EL (cell line): ENCODE measurements around the gene C16orf86.
A peak's percentile ranks its signal among the peaks of the same experiment; 100 is the strongest.
"Not testable (repeated sequence)": the region's sequence is repeated elsewhere in the genome, so short reads cannot be mapped to it uniquely, and the experiment has no call there.

ENCODE experiments used
- DNase-seq: peaks from one replicate; pipeline ENCODE4 v3.0.0-alpha.2; 2016

Gene C16orf86

GRCh38 chr16:67668495-67669157, 2.0 kb downstream of the C16orf86 start:
- DNase-seq = no peak

DNA sequence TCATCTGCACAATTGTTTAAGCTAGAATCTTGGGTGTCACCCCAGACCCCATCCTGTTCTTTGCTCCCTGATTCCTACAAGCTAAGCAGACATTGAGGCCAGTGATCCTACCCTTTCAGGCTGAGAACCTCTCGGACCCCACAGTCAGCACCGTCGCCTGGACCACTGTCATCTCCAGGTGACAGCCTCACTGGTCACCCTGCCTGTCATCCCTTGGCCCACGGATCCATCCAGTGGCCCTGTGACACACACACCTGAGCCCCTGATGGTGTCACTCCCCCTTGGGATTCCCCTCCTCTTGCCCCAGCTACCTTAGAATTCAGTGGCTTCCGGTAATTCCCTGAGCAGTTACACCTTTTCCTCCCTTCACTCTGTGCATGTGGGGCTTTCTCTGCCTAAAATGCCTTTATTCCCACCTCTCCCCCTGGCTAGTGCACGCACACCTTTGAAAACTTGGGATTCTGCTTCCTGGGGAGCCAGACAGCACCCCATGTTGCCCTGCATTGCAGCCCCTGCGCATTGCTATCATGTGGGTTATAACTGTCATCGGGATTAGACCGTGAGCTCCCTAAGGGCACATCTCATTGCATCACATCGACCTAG, 3.0 kb downstream of the C16orf86 start:
- DNase-seq = no peak

DNA sequence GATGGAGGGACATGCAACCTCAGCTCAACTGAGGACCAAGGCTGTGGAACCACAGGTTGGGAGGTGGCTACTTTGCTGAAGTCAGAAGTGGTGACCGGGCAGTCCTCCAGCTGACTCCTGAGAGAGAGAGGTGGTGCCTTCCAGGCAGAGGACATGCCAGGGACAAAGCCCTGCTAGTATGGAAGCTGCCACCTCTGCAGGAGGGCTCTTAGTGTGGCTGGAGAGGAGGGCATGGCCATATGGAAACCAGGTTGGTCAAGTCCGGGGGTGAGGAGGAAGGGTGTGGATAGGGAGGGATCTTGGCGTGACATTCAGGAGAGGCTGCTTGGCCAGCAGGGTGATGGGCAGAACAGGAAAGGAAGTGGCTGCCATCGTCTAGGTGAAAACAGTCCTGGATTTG, 5.7 kb downstream of the C16orf86 start:
- no peak for DNase-seq

DNA sequence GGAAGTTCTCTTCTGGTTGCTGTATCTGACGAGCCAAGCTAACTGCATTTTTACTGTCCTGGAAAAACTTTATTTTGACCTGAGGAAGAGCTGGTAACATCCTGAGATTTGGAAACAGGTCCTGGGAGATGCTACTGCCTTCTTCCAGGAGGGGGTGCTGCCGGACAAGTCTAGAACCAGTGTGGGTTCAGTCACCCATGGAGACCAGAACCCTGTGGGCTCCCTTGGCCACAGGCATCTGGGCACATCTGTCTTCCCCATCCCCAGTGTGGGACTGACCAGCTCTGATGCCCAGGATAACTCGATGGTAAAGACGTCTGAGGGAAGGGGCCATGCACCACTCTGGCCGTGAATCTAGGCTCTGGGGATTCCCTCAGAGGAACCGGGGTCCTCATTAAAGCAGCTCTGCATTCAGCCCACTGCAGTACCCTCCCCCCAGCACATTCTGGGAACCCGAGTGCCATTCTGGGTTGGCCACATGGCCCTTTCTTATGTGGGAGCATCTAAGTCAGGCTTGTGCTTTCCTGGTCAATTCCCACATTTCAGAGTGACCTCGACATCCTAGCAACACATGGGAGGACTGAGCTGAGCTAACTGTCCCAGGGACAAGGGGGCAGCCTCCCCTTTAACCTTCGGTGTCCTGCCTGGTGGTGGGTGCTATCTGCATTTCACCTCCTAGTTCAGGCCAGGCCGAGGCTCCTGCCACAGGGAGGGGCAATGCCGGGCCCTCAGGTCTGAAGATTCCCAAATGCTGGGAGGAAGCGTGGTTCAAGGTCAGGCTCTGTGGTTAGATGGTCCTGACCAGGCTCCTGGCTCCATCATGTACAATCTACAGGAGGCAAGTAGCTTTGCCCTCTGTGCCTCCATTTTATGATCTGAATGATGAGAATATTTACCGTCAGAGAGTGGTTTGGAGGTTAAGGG, 6.4 kb downstream of the C16orf86 start:
- DNase-seq = peak; percentile 72

- DNase-seq = no peak
These were observed 7.3 kb downstream of the C16orf86 start for GRCh38 chr16:67673712-67674580.

DNA sequence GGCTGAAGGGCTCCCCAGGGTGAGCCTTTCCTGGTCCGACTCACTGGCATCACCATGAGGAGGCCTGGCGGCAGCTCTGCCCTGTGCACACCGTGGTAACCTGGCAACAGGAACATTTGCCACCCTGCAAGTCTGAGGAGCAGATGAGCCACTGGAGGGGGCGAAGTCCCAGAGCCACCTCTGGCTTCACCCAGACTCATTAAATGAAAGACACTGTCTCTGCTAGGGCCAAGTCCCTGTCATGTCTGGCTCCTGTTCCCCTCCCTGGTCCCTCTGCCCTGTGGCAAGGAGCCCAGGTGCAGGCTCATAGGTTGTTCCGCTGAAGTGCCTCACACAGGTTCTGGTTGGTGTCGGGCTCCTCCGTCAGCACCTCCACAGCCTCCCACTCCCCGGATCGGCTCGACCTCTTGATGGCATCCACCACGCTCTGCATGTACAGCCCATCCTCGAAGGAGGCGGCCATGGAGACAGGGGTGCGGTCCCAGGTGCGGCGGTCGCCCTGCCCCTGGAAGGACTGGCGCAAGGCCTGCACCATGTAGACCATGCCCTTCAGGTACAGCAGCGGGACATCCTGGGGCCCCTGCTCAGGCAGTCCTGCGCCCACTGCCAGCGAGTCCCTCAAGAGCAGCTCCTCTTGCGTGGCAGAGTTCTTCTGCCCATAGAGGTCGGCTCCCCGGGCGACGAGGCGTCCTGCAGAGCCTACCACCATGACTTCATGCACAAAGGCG, 8.4 kb downstream of the C16orf86 start:
- DNase-seq = no peak

DNA sequence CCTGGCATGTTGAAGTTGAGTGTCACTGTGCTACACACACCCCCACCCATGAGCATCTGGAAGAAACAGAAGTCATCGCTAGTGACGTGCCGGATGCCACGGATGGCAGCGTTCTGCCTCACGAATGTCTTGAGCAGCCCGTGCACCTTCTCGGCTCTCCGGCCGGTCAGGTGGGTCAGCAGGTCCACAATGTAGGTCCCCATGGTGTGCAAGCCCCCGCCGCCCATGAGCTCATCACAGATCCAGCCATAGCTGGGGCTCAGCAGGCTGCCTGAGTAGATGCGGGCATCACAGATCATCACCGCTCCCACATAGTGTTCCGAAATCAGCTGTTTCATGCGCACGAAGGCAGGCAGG, 8.9 kb downstream of the C16orf86 start:
- no peak for DNase-seq

DNA sequence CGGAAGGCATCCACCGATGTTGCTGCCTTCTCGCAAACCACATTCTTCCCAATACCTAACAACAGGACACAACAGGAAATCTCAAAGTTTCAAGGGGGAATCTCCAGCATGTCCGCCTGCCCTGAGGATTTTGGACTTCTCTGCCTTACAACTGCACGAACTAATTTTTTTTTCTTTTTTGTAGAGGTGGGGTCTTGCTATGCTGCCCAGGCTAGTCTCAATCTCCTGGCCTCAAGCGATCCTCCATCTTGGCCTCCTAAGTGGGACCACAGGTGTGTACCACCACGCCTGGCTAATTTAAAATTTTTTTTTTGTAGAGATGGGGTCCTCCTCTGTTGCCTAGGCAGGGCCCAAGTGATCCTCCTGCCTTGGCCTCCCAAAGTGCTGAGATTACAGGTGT, 9.4 kb downstream of the C16orf86 start:
- no peak for DNase-seq

- no peak for DNase-seq
These were observed 9.9 kb downstream of the C16orf86 start for GRCh38 chr16:67676516-67676915.

- DNase-seq = no peak
These were observed 10.3 kb downstream of the C16orf86 start for GRCh38 chr16:67676939-67677338.

DNA sequence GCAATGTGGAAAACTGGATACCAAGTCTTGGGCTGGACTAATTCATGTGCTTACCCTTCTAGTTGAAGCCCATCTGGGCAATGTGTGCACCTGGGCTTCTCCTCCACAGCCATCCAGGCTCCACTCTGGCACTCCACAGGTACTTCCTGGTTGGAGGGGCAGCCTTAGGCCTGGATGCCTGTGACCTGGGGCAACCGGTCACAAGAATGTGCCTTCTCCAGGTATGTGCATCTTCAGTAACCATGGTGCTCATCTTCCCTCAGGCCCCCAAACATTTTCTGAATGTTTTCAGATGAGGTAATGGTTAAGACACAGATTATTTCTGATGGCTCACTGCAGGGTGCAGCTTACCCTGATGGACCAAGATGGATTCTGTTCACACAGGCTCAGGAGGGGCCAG, 11.1 kb downstream of the C16orf86 start:
- DNase-seq = no peak

DNA sequence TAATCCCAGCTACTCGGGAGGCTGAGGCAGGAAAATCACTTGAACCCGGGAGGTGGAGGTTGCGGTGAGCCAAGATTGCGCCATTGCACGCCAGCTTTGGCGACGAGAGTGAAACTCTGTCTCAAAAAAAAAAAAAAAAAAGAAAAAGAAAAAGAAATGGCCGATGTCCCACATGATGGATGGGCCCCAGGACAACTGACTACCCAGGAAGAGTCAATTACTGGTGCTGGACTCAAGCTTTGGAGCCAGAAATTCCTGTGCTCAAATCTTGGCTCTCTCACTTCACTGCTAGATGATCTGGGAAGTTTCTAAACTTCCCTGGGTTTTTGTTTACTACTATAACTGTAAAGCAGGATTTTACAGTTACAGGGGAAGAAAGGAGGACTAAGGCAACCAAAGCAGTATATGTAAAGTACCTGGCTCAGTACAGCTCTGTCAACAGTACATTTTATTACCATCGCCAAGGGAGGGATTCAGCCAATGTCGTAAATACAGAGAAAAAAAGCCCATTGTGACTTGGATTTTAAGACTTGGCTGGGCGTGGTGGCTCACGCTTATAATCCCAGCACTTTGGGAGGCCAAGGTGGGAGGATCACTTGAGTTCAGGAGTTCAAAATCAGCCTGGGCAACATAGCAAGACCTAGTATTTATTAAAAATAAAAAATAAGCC, 11.9 kb downstream of the C16orf86 start:
- DNase-seq = no peak

- no peak for DNase-seq
These were observed 13.6 kb downstream of the C16orf86 start for GRCh38 chr16:67679935-67680897.

DNA sequence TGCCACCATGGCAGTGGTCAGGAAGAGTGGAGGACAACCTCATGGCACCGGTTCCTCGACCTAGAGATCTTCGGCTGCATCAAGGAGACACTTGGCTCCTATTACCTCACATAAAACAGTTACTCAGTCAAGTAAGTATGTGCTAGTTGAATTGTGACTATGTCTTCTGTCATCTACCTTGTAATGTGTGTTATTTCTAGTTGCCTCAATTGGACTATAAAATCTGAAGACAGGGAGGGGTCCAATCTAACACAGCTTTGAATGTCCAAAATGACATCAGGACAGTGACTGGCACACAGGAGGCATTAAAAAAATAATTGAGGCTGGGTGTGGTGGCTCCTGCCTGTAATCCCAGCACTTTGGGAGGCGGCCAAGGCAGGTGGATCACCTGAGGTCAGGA, 17.2 kb downstream of the C16orf86 start:
- no peak for DNase-seq

GRCh38 chr16:67685388-67686112, 18.9 kb downstream of the C16orf86 start:
- no peak for DNase-seq

DNA sequence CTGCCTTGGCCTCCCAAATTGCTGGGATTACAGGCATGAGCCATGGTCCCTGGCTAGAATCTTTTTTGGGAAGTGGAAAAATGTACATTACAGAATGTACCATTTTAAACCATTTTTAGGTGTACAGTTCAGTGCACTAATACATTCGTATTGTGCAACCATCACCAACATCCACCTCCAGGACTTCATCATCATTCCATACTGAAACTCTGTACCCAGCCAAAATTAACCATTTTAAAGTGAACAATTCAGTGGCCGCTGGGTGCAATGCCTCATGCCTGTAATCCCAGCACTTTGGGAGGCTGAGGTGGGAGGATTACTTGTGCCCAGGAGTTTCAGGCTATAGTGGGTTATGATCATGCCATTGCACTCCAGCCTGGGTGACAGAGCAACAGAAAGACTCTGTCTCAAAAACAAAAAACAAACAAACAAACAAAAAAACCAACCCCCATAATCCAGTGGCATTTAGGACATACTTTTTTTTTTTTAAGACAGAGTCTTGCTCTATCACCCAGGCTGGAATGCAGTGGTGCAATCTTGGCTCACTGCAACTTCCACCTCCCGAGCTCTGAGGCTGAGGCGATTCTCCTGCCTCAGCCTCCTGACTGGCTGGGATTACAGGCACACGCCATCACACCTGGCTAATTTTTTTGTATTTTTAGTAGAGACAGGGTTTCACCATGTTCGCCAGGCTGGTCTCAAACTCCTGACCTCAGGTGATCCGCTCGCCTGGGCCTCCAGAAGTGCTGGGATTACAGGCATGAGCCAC, 27.1 kb downstream of the C16orf86 start:
- DNase-seq = not testable (repeated sequence)

GRCh38 chr16:67694611-67695010, 28.0 kb downstream of the C16orf86 start:
- no peak for DNase-seq

DNA sequence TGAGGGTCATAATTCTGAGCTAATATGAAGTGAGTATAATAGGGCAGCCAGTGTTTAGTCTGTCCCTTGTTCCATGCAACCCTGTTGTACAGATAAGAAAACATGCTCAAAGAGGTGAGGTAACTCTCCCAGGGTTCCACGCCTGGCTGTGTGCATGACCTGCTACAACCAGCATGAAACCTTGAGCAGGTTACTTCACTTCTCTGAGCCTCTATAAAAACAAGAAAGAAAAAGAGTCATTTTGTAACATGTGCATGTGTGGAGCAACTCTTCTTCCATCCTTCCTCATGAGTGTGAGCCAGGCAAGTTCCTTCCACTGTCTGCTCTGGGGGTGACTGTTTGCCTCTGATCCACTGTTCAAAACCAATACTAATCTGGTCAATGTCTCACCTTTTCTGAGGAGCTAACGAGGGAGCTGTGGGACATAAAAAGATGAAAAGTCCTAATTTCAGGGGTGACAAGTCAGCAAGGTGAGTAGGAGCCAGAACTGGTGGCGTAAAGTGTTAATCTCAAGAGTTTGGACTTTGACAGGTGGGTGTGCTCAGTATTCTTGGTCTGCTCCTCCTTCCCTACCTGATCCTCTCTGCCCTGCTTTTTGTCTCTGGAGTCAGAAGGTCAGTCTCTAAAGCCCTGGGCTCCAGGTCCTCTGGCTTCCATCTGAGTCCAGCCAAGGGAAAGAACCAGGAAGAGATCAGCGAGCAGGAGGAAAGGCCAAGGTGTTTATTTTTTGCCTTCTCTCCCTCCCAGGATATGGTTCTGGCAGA, 31.0 kb downstream of the C16orf86 start:
- DNase-seq = no peak
